HL-60 (cell line): ENCODE data around the gene TANGO6.

ENCODE experiments used
- CTCF ChIP-seq: IDR thresholded peaks from one replicate; pipeline ENCODE4 v1.5.1; 2011; ENCODE audit warnings: low read length, control low read depth, inconsistent platforms; ENCODE audit not compliant: insufficient read depth
- GABPA ChIP-seq: IDR thresholded peaks from 2 replicates; pipeline ENCODE4 v1.6.1; 2012; ENCODE audit warnings: low read depth
- POLR2AphosphoS5 ChIP-seq: IDR thresholded peaks from 2 replicates; pipeline ENCODE4 v1.6.1; 2012; ENCODE audit warnings: low read depth
- REST ChIP-seq: IDR thresholded peaks from 2 replicates; pipeline ENCODE4 v1.6.1; 2012; ENCODE audit warnings: low read depth; ENCODE audit not compliant: insufficient replicate concordance

- TF ChIP-seq REST (no peak), CTCF (no peak), POLR2AphosphoS5 (no peak), GABPA (no peak)
These were observed 197.0 kb downstream of the TANGO6 start for GRCh38 chr16:69040144-69040909.
